Left lung (tissue), 10 donors: ENCODE measurements around the gene CA10. TPM values are rescaled to one million over a fixed set of nuclear protein-coding genes. Genes with fewer than 3 reads are reported as not detected.

Experiments used
- ATAC-seq: fragments of 200-7000 bp; cut with Tn5 transposase; one replicate; pipeline ENCODE4 v1.9.1; 2020; ENCODE audit warnings: moderate library complexity
- DNase-seq, 4 donors: peaks; one replicate each; pipeline ENCODE4 v3.0.0-alpha.2; 2013 to 2020
- H3K27ac ChIP-seq, 2 donors: fragments of 200-600 bp; sonication (generic) in 1 of 2; one replicate each; pipeline versions ENCODE4 v1.5.0 to v1.8.0; 2020 to 2021
- H3K27me3 ChIP-seq, 2 donors: fragments of 200-600 bp; sonication (generic) in 1 of 2; one replicate each; pipeline versions ENCODE4 v1.5.0 to v1.8.0; 2020 to 2021
- H3K36me3 ChIP-seq, 2 donors: fragments of 200-600 bp; sonication (generic) in 1 of 2; one replicate each; pipeline versions ENCODE4 v1.5.0 to v1.8.0; 2020 to 2021
- H3K4me1 ChIP-seq, 2 donors: fragments of 200-600 bp; one replicate each; pipeline ENCODE4 v1.8.0; 2021
- H3K4me3 ChIP-seq, 2 donors: fragments of 200-600 bp; sonication (generic) in 1 of 2; one replicate each; pipeline versions ENCODE4 v1.5.0 to v1.8.0; 2020 to 2021; ENCODE audit warnings: mild to moderate bottlenecking in 1 of 2
- H3K9me3 ChIP-seq, 2 donors: fragments of 200-600 bp; sonication (generic) in 1 of 2; one replicate each; pipeline versions ENCODE4 v1.5.0 to v1.8.0; 2020 to 2021
- CTCF ChIP-seq, 2 donors: fragments of 200-600 bp; sonication (generic) in 1 of 2; IDR thresholded peaks; one replicate each; pipeline versions ENCODE4 v1.5.0 to v1.8.0; 2021; ENCODE audit warnings: antibody characterized with exemption in 2 of 2
- intact Hi-C, 2 donors: fragments of 100-400 bp; cut with DNase I; formaldehyde crosslinking; loops; one replicate each; pipeline versions ENCODE4 v1.11.2 to v1.14.2; 2022
- polyA plus RNA-seq, 6 donors: library from polyadenylated mRNA; unstranded; fragments of 120-200 nt; gene quantifications; one replicate each; pipeline ENCODE4 v1.2.1, GENCODE V29; 2013; ENCODE audit not compliant: insufficient read length in 6 of 6
- total RNA-seq, 2 donors: library from RNA; stranded (reverse); fragmentation: NEBNext Ultra II Directional; extraction: Animal tissue kit (Norgen Biotek cat#: 25700); gene quantifications; one replicate each; pipeline ENCODE4 v1.2.1, GENCODE V29; 2021
- donor health status: DM: no; HTN: yes; CAD: no.
- donor health status: DM: no; HTN: no; CAD: no.

CA10 gene
- total and polyA plus RNA-seq, 8 donors, result 0.06 to 0.31 TPM; not detected in 6

DNA sequence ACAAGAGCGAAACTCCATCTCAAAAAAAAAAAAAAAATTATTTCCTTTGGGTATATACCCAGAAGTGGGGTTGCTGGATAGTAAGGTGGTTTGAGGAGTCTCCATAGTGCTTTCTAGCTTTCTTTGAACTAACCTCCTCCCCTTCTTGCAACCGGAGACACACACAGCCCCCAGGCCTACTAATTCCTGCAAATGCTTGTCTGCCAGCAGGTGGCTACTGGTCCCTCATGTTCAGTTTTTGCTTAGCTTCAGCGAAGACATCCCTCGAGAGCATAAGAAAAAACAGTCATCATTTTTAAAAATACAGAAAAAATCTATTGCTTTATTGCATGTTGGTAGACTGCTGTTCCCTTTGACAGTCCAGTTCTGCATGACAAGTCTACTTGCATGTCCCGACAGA lies 459.2 kb downstream of the CA10 start:
- ATAC-seq (no peak), DNase-seq (no peak)
- TF ChIP-seq CTCF (IDR thresholded peaks at IDR 0.05), result no peak
- H3K4me1 ChIP-seq, result no peaks in the 10 kb centered on the region
- peaks cover 0 to 6% of the 10 kb centered on the region in 2 donors for H3K9me3 ChIP-seq
- H3K27me3 ChIP-seq, result no peaks in the 10 kb centered on the region
- no peak overlapping the region for H3K27ac ChIP-seq
- no peak overlapping the region for H3K4me3 ChIP-seq
- intact Hi-C loops, result no loop called here
- no peaks in the 10 kb centered on the region for H3K36me3 ChIP-seq

GRCh38 chr17:51692917-51693316 lies 465.6 kb downstream of the CA10 start:
- no peak for TF ChIP-seq CTCF (IDR thresholded peaks at IDR 0.05)
- no peak overlapping the region for H3K4me3 ChIP-seq
- no peak overlapping the region for H3K27ac ChIP-seq
- peaks cover 0 to 12% of the 10 kb centered on the region in 2 donors for H3K9me3 ChIP-seq
- H3K36me3 ChIP-seq, result no peaks in the 10 kb centered on the region
- no peaks in the 10 kb centered on the region for H3K27me3 ChIP-seq
- DNase-seq, result no peak
- no peak for ATAC-seq
- intact Hi-C loops, result no loop called here
- no peaks in the 10 kb centered on the region for H3K4me1 ChIP-seq

GRCh38 chr17:51687887-51688286 lies 470.6 kb downstream of the CA10 start:
- Histone ChIP-seq H3K4me1 (no peaks in the 10 kb centered on the region), H3K27ac (no peak overlapping the region), H3K4me3 (no peak overlapping the region), H3K27me3 (no peaks in the 10 kb centered on the region), H3K9me3 (peaks cover 0 to 6% of the 10 kb centered on the region in 2 donors), H3K36me3 (no peaks in the 10 kb centered on the region)
- ATAC-seq (no peak), DNase-seq (no peak)
- TF ChIP-seq CTCF (IDR thresholded peaks at IDR 0.05), result no peak
- intact Hi-C loops, result no loop called here

DNA sequence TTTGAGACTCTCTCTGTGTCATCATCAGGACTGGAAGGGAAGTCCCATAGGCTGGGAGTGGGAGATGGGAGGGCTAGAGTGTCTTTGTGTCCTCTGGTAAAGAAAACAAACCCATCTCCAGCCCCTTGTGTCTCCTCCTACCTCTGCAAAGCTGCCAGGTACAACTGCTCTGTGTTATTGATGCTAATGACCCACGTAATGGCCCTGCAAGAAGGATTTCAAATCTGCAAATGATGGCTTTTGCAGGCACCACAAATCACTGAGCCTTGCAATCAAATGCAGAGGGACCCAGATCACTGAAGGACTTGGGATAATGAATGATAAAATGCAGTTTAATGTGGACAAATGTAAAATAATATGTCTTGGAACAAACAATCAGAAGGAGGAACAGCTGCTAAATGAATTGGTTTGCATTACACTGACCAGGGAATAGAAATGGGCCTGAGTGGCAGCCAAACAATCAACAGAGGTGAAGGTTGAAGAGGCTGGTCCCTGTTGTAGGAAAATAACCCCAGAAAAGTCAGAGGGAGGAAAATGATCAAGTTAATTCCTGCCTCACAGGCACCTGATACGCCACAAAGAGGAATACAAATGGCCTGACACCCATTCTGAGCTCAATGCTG lies 473.1 kb downstream of the CA10 start:
- no peak for ATAC-seq
- intact Hi-C loops, result no loop called here
- Histone ChIP-seq H3K9me3 (no peaks in the 10 kb centered on the region), H3K36me3 (no peaks in the 10 kb centered on the region), H3K4me1 (no peaks in the 10 kb centered on the region), H3K4me3 (no peak overlapping the region), H3K27ac (no peak overlapping the region), H3K27me3 (no peaks in the 10 kb centered on the region)
- DNase-seq, result no peak
- no peak for TF ChIP-seq CTCF (IDR thresholded peaks at IDR 0.05)

DNA sequence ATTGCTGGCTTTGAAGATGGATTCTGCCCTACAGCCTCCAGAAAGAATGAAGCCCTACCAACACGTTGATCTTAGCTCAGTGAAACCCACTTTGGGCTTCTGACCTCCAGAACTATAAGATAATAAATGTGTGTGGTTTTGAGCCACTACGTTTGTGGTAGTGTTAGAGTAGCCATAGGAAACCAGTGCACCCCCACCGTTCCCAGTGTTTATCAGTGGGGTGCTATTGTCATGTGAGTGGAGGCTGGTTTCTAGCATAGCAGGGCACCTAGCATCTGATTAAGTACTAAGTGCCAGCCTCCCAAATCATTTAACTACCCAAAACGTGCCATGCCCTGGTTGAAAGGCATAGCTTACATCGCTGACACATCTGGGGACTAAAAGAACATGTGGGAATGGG lies 474.3 kb downstream of the CA10 start:
- no peak for DNase-seq
- no peak overlapping the region for H3K4me3 ChIP-seq
- intact Hi-C loops, result no loop called here
- no peaks in the 10 kb centered on the region for H3K36me3 ChIP-seq
- H3K4me1 ChIP-seq, result no peaks in the 10 kb centered on the region
- H3K27ac ChIP-seq, result no peak overlapping the region
- no peak for ATAC-seq
- H3K27me3 ChIP-seq, result no peaks in the 10 kb centered on the region
- no peak for TF ChIP-seq CTCF (IDR thresholded peaks at IDR 0.05)
- H3K9me3 ChIP-seq, result no peaks in the 10 kb centered on the region
